GM12865 (cell line): Measurements from ENCODE around the gene PELI2.

ENCODE experiments used
- DNase-seq: peaks from one replicate; pipeline ENCODE4 v3.0.0; 2010; ENCODE audit warnings: low read depth
- H3K4me3 ChIP-seq: 2 replicates; pipeline ENCODE4 v1.5.1; 2011; ENCODE audit warnings: mild to moderate bottlenecking, low read depth, low read length, control low read depth
- CTCF ChIP-seq: IDR thresholded peaks from 2 replicates; pipeline ENCODE4 v1.5.1; 2011; ENCODE audit warnings: low read length, control low read depth, low read depth, inconsistent platforms; ENCODE audit not compliant: insufficient read depth; ENCODE audit errors: missing control alignments

Gene PELI2

DNA sequence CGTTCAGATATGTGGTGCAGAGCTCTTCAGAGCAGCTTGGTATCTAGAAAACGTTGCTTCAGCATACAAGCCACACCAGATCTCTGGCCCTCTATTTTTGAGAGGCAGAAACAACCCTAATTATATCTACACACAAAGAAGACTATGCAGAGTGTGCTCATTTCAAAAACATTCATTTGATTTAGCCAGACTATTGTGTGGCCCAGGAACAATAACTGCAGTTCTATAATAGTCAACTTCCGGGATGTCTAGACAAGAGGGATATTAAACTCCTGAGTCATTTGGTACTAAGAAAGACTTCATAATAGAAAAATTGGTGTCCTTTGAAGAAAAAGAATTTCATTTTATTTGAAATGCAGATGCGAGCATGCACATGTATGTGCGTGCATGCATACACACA is 153.8 kb downstream of the PELI2 start:
- TF ChIP-seq CTCF = no peak
- H3K4me3 ChIP-seq = no peak overlapping the region
- no peak for DNase-seq

GRCh38 chr14:56273155-56273554 is 154.9 kb downstream of the PELI2 start:
- H3K4me3 ChIP-seq = no peak overlapping the region
- no peak for TF ChIP-seq CTCF
- no peak for DNase-seq

DNA sequence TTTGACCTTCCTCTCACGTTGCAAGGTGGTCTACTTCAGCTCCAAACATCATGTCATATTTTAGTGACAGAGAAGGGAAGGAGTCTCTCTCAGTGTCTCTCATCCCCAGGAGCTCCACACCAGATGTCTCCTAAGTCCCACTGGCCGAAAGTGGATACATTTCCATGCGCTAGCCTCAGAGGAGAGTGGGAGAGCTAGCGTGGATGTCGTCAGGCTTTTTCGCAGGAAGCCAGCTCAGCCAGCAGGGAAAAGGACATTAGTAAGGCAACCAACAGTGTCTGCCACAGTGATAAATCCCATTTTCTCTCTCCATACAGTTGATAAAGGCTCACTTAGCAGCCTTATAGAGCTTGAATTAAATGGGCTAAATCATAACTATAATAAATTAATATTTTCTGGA is 155.7 kb downstream of the PELI2 start:
- H3K4me3 ChIP-seq = no peak overlapping the region
- TF ChIP-seq CTCF = no peak
- no peak for DNase-seq

DNA sequence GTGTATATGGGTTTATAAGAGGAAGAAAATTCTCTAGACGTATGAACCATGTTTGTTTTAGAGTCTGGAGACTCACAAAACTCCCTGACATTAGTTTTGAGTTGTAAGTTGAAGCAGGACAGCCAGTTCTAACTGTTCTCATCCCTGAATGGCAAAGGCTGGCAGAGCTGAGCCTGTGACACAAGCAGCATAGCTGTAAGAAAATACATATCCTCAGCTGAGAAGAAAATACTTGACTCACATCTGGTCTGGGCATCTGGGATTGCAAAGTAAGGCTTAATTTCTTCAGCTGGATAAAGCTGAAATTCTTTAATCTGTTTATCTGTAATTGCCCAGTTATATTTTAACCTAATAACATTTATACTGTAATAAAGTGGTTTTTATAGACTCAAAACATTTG is 156.3 kb downstream of the PELI2 start:
- DNase-seq = no peak
- H3K4me3 ChIP-seq = no peak overlapping the region
- TF ChIP-seq CTCF = no peak

DNA sequence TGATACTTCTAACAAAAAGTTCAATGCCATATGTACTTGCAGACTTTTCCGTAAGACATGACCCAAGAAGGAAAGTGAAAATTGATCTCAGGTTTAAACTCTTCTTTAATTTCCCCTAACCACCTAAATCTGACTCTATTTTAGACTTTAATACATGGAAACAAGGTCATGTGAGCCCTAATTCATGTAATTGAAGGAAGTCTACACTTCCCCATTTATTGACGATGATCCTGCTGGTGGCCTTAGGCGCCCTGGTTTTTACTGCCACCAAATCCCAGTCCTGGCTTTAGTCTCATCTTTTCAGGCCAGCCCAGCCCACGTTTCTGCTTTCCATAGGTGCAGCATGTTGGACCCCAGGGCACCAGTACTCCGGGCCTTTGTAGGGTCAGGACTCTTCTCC is 157.9 kb downstream of the PELI2 start:
- no peak for DNase-seq
- no peak overlapping the region for H3K4me3 ChIP-seq
- no peak for TF ChIP-seq CTCF

DNA sequence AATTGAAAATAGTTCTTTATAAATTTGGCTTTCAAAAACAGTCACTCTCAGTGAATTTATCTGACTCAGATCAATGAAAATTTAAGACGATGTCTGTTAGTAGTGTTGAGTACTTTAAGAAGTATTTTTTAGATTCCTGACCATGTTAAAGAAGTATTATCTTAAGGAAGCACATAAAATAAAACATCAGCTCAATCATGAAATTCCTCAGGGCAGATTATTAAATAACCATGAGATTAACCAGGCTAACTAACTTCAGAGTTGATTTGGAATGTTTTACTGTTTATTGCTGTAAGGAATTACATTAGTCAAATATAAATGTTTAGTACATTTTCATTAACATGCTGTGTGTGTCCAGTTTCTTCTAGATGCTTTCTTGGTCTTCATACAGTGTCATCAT is 160.2 kb downstream of the PELI2 start:
- no peak for DNase-seq
- no peak overlapping the region for H3K4me3 ChIP-seq
- no peak for TF ChIP-seq CTCF

GRCh38 chr14:56280843-56281242 is 162.6 kb downstream of the PELI2 start:
- TF ChIP-seq CTCF = no peak
- no peak for DNase-seq
- H3K4me3 ChIP-seq = no peak overlapping the region
